NB4 (cell line): Measurements from ENCODE around the gene ATG4D.

ENCODE experiments used
- CTCF ChIP-seq: IDR thresholded peaks from one replicate; pipeline ENCODE4 v1.5.1; 2012; ENCODE audit warnings: low read depth, low read length
- MAX ChIP-seq: IDR thresholded peaks from 2 replicates; pipeline ENCODE4 v1.6.1; 2011; ENCODE audit warnings: low read depth, low read length
- POLR2A ChIP-seq: IDR thresholded peaks from 2 replicates; pipeline ENCODE4 v1.6.1; 2011; ENCODE audit warnings: mild to moderate bottlenecking; ENCODE audit not compliant: insufficient read length; ENCODE audit errors: extremely low read depth

GRCh38 chr19:10562609-10563008, 18.9 kb downstream of the ATG4D start:
- TF ChIP-seq POLR2A (no peak), CTCF (no peak), MAX (no peak)
